Mucosa of descending colon (tissue), 3 donors: ENCODE data around the gene OR6C75. TPM values are rescaled to one million over a fixed set of nuclear protein-coding genes. Genes with fewer than 3 reads are reported as not detected.

ENCODE experiments used
- ATAC-seq: fragments of 200-7000 bp; cut with Tn5 transposase; one replicate; pipeline ENCODE4 v1.9.1; 2020; ENCODE audit warnings: mild to moderate bottlenecking, moderate library complexity
- DNase-seq, 3 donors: peaks; one replicate each; pipeline ENCODE4 v3.0.0-alpha.2; 2020
- H3K36me3 ChIP-seq: fragments of 200-600 bp; one replicate; pipeline ENCODE4 v1.8.0; 2021; ENCODE audit warnings: low read depth, mild to moderate bottlenecking
- H3K4me1 ChIP-seq: fragments of 200-600 bp; one replicate; pipeline ENCODE4 v1.8.0; 2021; ENCODE audit warnings: low read depth, mild to moderate bottlenecking
- H3K4me3 ChIP-seq: fragments of 200-600 bp; one replicate; pipeline ENCODE4 v1.8.0; 2021; ENCODE audit warnings: mild to moderate bottlenecking
- H3K9me3 ChIP-seq: fragments of 200-600 bp; one replicate; pipeline ENCODE4 v1.8.0; 2021; ENCODE audit warnings: mild to moderate bottlenecking
- CTCF ChIP-seq: fragments of 200-600 bp; IDR thresholded peaks from one replicate; pipeline ENCODE4 v1.8.0; 2022; ENCODE audit warnings: antibody characterized with exemption, mild to moderate bottlenecking
- intact Hi-C, 2 donors: fragments of 100-400 bp; cut with DNase I in 1 of 2; cut with micrococcal nuclease in 1 of 2; formaldehyde crosslinking; loops; one replicate each; pipeline versions ENCODE4 v1.11.0 to v1.11.1; 2022; cut with DNase I, micrococcal nuclease
- total RNA-seq, 3 donors: library from RNA; stranded (reverse); fragmentation: NEBNext Ultra II Directional in 2 of 3; extraction: Animal tissue kit (Norgen Biotek cat#: 25700) in 2 of 3; gene quantifications; one replicate each; pipeline versions ENCODE4 v1.2.1 to v1.2.4, GENCODE V29; 2021 to 2023
- donor health status: DM: no; HTN: no; CAD: no; lungs with moderate emphysema.
- donor health status: DM: no; HTN: no; CAD: no.
- donor health status: DM: no; HTN: yes; CAD: no.

OR6C75 gene
- total RNA-seq, 3 donors from 2014 or later: not detected

GRCh38 chr12:55365086-55365485 is 2.3 kb downstream of the OR6C75 start:
- DNase-seq (no peak), ATAC-seq (no peak)
- no peaks in the 10 kb centered on the region for H3K9me3 ChIP-seq
- H3K4me3 ChIP-seq: no peak overlapping the region
- no peaks in the 10 kb centered on the region for H3K4me1 ChIP-seq
- intact Hi-C loops: no loop called here
- no peak for TF ChIP-seq CTCF
- H3K36me3 ChIP-seq: no peaks in the 10 kb centered on the region

GRCh38 chr12:55372521-55372920 is 9.7 kb downstream of the OR6C75 start:
- intact Hi-C loops: no loop called here
- TF ChIP-seq CTCF: no peak
- H3K4me1 ChIP-seq: no peaks in the 10 kb centered on the region
- no peak overlapping the region for H3K4me3 ChIP-seq
- ATAC-seq (no peak), DNase-seq (no peak)
- no peaks in the 10 kb centered on the region for H3K36me3 ChIP-seq
- H3K9me3 ChIP-seq: no peaks in the 10 kb centered on the region

DNA sequence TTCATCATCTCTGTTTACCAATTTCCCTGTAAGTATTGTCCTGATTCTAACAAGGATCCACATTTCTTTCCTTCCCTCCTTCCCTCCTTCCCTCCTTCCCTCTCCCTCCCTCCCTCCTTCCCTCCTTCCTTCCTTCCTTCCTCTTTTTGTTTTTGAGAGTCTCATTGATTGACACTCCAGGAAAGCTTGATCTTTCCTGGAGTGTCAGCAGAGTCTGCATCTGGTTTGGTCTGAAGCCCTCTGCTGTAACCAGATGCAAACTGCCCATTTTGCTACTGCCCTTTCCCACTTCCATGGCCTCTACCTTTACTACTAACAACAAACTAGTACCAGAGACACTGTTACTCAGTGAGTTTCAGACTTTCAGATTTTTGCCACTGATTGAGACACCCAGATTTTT is 23.1 kb downstream of the OR6C75 start:
- intact Hi-C loops: no loop called here
- Histone ChIP-seq H3K4me1 (no peaks in the 10 kb centered on the region), H3K4me3 (no peak overlapping the region), H3K36me3 (no peaks in the 10 kb centered on the region), H3K9me3 (no peaks in the 10 kb centered on the region)
- TF ChIP-seq CTCF: no peak
- DNase-seq: no peak
- no peak for ATAC-seq

DNA sequence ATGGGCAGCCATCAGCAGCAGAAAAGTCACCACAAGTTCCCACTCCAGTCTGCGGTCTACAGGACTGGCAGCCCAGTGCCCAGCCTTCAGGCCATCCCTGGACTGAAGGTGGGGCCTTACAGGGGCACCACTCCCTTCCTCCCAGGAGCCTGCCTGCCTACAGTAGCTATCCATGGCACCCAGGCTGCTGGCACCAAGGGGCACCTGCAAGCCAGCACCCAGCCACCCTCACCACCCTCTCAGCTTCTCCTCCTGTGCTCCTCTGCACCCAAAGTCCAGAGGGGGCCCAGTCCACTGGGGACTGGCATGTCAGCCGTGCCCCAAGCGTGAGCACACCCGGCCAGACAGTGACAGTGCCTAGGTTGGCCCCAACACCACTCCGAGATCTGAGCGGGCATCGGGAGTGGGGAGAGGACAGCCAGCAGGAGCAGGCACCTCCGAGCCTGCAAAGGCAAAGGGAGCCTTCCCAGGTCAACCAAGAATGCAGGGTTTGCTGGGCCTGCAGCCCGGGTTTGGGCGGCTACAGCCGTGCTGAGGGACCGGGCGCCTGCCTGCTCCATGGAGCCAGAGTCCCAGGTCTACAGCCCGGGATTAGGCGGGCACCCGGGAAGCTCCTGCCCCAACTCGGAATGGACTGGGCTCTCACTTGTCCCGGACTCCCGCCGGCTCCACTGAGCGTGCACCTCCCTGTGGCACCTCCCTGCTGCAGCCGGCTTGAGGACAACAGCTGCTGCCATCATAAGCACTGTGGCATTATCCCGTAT is 29.4 kb downstream of the OR6C75 start:
- no peaks in the 10 kb centered on the region for H3K36me3 ChIP-seq
- ATAC-seq (no peak), DNase-seq (no peak)
- H3K4me1 ChIP-seq: no peaks in the 10 kb centered on the region
- no peaks in the 10 kb centered on the region for H3K9me3 ChIP-seq
- no peak overlapping the region for H3K4me3 ChIP-seq
- no peak for TF ChIP-seq CTCF
- intact Hi-C loops: no loop called here

- TF ChIP-seq CTCF: no peak
- DNase-seq: no peak
- H3K9me3 ChIP-seq: no peaks in the 10 kb centered on the region
- intact Hi-C loops: no loop called here
- no peak overlapping the region for H3K4me3 ChIP-seq
- no peaks in the 10 kb centered on the region for H3K36me3 ChIP-seq
- ATAC-seq: no peak
- no peaks in the 10 kb centered on the region for H3K4me1 ChIP-seq
These were observed 33.6 kb downstream of the OR6C75 start for GRCh38 chr12:55396326-55396725.
